K562 (cell line): ENCODE measurements around the gene SEPHS2. TPM values are rescaled to one million over a fixed set of nuclear protein-coding genes. Genes with fewer than 3 reads are reported as not detected.

Source experiments
- DIDO1 ChIP-seq: fragments of 450-650 bp; IDR thresholded peaks from 2 replicates; pipeline ENCODE4 v1.6.1; 2016; ENCODE audit warnings: low read depth, missing biosample characterization, missing genetic modification characterization
- PURB ChIP-seq: sonication (generic); formaldehyde crosslinking; IDR thresholded peaks from 2 replicates; pipeline ENCODE4 v1.9.0; 2021; ENCODE audit warnings: low read depth, mild to moderate bottlenecking, missing genetic modification reagents
- SMAD2 ChIP-seq: fragments of 150-350 bp; IDR thresholded peaks from 2 replicates; pipeline ENCODE4 v1.6.1; 2014; ENCODE audit warnings: low read depth, mild to moderate bottlenecking, low read length
- ZEB2 ChIP-seq: fragments of 450-650 bp; IDR thresholded peaks from 2 replicates; pipeline ENCODE4 v1.6.1; 2016
- polyA plus RNA-seq, 8 experiments: library from polyadenylated mRNA; depleted of rRNA in 4 of 8; stranded (reverse) in 5 of 8; unstranded in 3 of 8; fragments of >200 nt; fragmentation: Nextera tagmentation in 2 of 8; fragmentation: Illumina TruSeq in 1 of 8; extraction: Ambion mirVana in 2 of 8; extraction: Trizol in 1 of 8; gene quantifications; 2 replicates each; pipeline versions ENCODE4 v1.2.1 to v1.2.3, GENCODE V29; 2011 to 2014; ENCODE audit warnings: inconsistent platforms in 1 of 8, missing spikeins in 1 of 8
- total RNA-seq, 7 experiments: library from RNA; depleted of rRNA in 6 of 7; stranded (reverse); fragments of >200 nt in 6 of 7; fragmentation: Illumina TruSeq in 2 of 7; extraction: Trizol in 2 of 7; gene quantifications; 2 replicates each; pipeline versions ENCODE4 v1.2.1 to v1.2.3, GENCODE V29; 2011 to 2021; ENCODE audit warnings: low replicate concordance in 1 of 7
- TF ChIP-seq, protein P1 (sequence below): fragments of 450-650 bp; IDR thresholded peaks from 2 replicates; pipeline ENCODE4 v1.7.0; 2016; ENCODE audit warnings: borderline replicate concordance
- TF ChIP-seq, protein P2 (sequence below): fragments of 250-450 bp; sonication (Bioruptor Pico); IDR thresholded peaks from 2 replicates; pipeline ENCODE4 v1.8.0; 2021; ENCODE audit warnings: borderline replicate concordance, mild to moderate bottlenecking, moderate library complexity; ENCODE audit not compliant: poor library complexity, severe bottlenecking
- TF ChIP-seq, protein P3 (sequence below): sonication (generic); formaldehyde crosslinking; IDR thresholded peaks from 2 replicates; pipeline ENCODE4 v1.8.1; 2022; ENCODE audit warnings: missing genetic modification reagents
- TF ChIP-seq, protein P4 (sequence below): fragments of 200-600 bp; sonication (generic); IDR thresholded peaks from one replicate; pipeline ENCODE4 v1.6.1; 2012; ENCODE audit warnings: mild to moderate bottlenecking, low read depth, low read length, inconsistent platforms
- TF ChIP-seq, protein P5 (sequence below): fragments of 450-650 bp; IDR thresholded peaks from 2 replicates; pipeline ENCODE4 v1.6.1; 2017; ENCODE audit warnings: antibody characterized with exemption, mild to moderate bottlenecking

SEPHS2 gene
- total and polyA plus RNA-seq, 9 of the 15 experiments (the other 6 are each of a cell fraction or from before 2014, with no cell fraction given) = 20.9 to 90.6 (median 43.4) TPM

DNA sequence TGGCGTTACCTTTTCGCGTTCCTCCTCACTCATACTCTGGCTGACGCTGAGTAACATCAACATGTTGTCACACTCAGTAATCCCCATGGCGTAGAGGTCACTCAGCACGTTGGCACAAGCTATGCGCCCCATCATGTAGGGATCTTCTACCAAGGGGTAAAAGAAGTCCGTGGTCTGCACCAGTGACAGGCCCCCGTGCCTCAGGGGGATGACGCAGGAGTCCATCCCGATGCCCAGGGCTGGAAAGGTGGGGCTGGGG is 596 bp downstream of the SEPHS2 start (continued):
- TF ChIP-seq, protein P1, sequence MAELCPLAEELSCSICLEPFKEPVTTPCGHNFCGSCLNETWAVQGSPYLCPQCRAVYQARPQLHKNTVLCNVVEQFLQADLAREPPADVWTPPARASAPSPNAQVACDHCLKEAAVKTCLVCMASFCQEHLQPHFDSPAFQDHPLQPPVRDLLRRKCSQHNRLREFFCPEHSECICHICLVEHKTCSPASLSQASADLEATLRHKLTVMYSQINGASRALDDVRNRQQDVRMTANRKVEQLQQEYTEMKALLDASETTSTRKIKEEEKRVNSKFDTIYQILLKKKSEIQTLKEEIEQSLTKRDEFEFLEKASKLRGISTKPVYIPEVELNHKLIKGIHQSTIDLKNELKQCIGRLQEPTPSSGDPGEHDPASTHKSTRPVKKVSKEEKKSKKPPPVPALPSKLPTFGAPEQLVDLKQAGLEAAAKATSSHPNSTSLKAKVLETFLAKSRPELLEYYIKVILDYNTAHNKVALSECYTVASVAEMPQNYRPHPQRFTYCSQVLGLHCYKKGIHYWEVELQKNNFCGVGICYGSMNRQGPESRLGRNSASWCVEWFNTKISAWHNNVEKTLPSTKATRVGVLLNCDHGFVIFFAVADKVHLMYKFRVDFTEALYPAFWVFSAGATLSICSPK = no peak
- TF ChIP-seq ZEB2 = no peak
- no peak for TF ChIP-seq PURB (CRISPR knock-in tag)
- TF ChIP-seq, protein P2, sequence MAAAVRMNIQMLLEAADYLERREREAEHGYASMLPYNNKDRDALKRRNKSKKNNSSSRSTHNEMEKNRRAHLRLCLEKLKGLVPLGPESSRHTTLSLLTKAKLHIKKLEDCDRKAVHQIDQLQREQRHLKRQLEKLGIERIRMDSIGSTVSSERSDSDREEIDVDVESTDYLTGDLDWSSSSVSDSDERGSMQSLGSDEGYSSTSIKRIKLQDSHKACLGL = no peak
- TF ChIP-seq DIDO1 (tag) = no peak
- TF ChIP-seq, protein P3, sequence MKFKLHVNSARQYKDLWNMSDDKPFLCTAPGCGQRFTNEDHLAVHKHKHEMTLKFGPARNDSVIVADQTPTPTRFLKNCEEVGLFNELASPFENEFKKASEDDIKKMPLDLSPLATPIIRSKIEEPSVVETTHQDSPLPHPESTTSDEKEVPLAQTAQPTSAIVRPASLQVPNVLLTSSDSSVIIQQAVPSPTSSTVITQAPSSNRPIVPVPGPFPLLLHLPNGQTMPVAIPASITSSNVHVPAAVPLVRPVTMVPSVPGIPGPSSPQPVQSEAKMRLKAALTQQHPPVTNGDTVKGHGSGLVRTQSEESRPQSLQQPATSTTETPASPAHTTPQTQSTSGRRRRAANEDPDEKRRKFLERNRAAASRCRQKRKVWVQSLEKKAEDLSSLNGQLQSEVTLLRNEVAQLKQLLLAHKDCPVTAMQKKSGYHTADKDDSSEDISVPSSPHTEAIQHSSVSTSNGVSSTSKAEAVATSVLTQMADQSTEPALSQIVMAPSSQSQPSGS = no peak
- no peak for TF ChIP-seq SMAD2
- TF ChIP-seq, protein P4, sequence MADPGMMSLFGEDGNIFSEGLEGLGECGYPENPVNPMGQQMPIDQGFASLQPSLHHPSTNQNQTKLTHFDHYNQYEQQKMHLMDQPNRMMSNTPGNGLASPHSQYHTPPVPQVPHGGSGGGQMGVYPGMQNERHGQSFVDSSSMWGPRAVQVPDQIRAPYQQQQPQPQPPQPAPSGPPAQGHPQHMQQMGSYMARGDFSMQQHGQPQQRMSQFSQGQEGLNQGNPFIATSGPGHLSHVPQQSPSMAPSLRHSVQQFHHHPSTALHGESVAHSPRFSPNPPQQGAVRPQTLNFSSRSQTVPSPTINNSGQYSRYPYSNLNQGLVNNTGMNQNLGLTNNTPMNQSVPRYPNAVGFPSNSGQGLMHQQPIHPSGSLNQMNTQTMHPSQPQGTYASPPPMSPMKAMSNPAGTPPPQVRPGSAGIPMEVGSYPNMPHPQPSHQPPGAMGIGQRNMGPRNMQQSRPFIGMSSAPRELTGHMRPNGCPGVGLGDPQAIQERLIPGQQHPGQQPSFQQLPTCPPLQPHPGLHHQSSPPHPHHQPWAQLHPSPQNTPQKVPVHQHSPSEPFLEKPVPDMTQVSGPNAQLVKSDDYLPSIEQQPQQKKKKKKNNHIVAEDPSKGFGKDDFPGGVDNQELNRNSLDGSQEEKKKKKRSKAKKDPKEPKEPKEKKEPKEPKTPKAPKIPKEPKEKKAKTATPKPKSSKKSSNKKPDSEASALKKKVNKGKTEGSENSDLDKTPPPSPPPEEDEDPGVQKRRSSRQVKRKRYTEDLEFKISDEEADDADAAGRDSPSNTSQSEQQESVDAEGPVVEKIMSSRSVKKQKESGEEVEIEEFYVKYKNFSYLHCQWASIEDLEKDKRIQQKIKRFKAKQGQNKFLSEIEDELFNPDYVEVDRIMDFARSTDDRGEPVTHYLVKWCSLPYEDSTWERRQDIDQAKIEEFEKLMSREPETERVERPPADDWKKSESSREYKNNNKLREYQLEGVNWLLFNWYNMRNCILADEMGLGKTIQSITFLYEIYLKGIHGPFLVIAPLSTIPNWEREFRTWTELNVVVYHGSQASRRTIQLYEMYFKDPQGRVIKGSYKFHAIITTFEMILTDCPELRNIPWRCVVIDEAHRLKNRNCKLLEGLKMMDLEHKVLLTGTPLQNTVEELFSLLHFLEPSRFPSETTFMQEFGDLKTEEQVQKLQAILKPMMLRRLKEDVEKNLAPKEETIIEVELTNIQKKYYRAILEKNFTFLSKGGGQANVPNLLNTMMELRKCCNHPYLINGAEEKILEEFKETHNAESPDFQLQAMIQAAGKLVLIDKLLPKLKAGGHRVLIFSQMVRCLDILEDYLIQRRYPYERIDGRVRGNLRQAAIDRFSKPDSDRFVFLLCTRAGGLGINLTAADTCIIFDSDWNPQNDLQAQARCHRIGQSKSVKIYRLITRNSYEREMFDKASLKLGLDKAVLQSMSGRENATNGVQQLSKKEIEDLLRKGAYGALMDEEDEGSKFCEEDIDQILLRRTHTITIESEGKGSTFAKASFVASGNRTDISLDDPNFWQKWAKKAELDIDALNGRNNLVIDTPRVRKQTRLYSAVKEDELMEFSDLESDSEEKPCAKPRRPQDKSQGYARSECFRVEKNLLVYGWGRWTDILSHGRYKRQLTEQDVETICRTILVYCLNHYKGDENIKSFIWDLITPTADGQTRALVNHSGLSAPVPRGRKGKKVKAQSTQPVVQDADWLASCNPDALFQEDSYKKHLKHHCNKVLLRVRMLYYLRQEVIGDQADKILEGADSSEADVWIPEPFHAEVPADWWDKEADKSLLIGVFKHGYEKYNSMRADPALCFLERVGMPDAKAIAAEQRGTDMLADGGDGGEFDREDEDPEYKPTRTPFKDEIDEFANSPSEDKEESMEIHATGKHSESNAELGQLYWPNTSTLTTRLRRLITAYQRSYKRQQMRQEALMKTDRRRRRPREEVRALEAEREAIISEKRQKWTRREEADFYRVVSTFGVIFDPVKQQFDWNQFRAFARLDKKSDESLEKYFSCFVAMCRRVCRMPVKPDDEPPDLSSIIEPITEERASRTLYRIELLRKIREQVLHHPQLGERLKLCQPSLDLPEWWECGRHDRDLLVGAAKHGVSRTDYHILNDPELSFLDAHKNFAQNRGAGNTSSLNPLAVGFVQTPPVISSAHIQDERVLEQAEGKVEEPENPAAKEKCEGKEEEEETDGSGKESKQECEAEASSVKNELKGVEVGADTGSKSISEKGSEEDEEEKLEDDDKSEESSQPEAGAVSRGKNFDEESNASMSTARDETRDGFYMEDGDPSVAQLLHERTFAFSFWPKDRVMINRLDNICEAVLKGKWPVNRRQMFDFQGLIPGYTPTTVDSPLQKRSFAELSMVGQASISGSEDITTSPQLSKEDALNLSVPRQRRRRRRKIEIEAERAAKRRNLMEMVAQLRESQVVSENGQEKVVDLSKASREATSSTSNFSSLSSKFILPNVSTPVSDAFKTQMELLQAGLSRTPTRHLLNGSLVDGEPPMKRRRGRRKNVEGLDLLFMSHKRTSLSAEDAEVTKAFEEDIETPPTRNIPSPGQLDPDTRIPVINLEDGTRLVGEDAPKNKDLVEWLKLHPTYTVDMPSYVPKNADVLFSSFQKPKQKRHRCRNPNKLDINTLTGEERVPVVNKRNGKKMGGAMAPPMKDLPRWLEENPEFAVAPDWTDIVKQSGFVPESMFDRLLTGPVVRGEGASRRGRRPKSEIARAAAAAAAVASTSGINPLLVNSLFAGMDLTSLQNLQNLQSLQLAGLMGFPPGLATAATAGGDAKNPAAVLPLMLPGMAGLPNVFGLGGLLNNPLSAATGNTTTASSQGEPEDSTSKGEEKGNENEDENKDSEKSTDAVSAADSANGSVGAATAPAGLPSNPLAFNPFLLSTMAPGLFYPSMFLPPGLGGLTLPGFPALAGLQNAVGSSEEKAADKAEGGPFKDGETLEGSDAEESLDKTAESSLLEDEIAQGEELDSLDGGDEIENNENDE = no peak
- TF ChIP-seq, protein P5, sequence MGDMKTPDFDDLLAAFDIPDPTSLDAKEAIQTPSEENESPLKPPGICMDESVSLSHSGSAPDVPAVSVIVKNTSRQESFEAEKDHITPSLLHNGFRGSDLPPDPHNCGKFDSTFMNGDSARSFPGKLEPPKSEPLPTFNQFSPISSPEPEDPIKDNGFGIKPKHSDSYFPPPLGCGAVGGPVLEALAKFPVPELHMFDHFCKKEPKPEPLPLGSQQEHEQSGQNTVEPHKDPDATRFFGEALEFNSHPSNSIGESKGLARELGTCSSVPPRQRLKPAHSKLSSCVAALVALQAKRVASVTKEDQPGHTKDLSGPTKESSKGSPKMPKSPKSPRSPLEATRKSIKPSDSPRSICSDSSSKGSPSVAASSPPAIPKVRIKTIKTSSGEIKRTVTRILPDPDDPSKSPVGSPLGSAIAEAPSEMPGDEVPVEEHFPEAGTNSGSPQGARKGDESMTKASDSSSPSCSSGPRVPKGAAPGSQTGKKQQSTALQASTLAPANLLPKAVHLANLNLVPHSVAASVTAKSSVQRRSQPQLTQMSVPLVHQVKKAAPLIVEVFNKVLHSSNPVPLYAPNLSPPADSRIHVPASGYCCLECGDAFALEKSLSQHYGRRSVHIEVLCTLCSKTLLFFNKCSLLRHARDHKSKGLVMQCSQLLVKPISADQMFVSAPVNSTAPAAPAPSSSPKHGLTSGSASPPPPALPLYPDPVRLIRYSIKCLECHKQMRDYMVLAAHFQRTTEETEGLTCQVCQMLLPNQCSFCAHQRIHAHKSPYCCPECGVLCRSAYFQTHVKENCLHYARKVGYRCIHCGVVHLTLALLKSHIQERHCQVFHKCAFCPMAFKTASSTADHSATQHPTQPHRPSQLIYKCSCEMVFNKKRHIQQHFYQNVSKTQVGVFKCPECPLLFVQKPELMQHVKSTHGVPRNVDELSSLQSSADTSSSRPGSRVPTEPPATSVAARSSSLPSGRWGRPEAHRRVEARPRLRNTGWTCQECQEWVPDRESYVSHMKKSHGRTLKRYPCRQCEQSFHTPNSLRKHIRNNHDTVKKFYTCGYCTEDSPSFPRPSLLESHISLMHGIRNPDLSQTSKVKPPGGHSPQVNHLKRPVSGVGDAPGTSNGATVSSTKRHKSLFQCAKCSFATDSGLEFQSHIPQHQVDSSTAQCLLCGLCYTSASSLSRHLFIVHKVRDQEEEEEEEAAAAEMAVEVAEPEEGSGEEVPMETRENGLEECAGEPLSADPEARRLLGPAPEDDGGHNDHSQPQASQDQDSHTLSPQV = no peak
